NOMO-1 (cell line): ENCODE measurements around the gene ETV2.
"Not testable (repeated sequence)": the region's sequence is repeated elsewhere in the genome, so short reads cannot be mapped to it uniquely, and the experiment has no call there.

Experiments
- DNase-seq, 2 experiments: peaks; one replicate each; lab custom pipeline; 2025; ENCODE audit not compliant: unreplicated experiment in 2 of 2; lab: John Stamatoyannopoulos, UW

The ETV2 gene

GRCh38 chr19:35654828-35655227 lies 13.3 kb downstream of the ETV2 start:
- not testable (repeated sequence) for DNase-seq

DNA sequence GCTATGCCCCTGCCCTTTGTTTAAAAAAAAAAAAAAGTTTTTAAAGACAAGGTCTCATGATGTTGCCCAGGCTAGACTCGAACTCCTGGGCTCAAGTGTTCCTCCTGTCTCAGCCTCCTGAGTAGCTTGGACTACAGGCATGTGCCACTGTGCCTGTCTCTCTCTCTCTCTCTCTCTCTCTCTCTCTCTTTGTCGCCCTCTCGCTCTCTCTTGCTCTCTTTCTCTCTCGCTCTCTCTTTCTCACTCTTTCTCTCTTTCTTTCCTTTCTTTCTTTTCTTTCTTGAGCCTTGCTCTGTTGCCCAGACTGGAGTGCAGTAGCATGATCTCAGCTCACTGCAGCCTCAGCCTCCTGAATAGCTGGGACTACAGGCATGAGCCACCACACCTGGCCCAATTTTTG lies 14.1 kb downstream of the ETV2 start:
- no peak for DNase-seq

DNA sequence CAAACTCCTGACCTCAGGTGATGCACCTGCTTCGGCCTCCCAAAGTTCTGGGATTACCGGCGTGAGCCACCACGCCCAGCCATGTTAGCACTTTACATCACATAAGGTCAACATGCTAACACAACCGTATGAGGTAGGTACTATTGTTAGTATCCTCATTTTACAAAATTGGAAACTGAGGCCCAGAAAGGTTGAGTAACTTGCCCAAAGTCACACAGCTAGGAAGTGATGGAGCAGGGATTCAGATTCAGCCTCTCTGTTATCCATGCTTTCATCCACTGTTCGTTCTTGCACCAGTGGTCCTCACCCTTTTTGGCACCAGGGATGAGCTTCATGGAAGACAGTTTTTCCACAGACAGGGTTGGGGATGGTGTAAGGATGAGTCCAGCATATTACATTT lies 15.2 kb downstream of the ETV2 start:
- no peak for DNase-seq

GRCh38 chr19:35657904-35658700 lies 16.6 kb downstream of the ETV2 start:
- DNase-seq = no peak

DNA sequence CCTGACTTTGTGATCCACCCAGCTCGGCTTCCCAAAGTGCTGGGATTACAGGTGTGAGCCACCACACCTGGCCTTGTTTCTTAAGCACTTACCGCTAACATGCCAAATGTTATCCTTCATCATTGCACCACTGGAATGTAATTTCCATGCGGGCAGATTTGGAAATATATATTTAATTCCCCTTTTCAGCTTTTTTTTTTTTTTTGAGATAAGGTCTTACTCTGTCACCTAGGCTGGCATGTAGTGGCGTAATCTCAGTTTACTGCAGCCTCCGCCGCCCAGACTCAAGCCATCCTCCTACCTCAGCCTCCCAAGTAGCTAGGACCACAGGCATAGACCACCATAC lies 20.4 kb downstream of the ETV2 start:
- DNase-seq = no peak

DNA sequence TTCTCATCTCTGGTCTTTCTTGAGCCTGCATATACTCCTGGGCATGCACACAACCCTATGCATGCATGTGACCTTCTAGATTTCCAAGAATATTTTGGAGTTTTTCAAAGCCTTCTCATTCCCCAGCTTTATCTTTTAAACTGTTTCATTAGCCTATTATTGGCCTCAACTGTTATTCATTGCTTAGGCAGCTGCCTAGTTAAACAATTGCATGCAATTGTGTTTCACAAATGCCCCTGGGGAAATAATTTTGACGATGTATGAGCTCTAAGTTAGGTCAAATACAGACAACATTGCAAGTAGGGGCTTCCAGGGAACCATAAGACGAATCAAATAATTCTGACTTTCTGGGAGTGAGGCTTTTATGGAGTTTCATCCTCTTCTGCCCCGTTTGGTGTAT lies 22.4 kb downstream of the ETV2 start:
- no peak for DNase-seq

GRCh38 chr19:35665157-35665556 lies 23.6 kb downstream of the ETV2 start:
- no peak for DNase-seq

DNA sequence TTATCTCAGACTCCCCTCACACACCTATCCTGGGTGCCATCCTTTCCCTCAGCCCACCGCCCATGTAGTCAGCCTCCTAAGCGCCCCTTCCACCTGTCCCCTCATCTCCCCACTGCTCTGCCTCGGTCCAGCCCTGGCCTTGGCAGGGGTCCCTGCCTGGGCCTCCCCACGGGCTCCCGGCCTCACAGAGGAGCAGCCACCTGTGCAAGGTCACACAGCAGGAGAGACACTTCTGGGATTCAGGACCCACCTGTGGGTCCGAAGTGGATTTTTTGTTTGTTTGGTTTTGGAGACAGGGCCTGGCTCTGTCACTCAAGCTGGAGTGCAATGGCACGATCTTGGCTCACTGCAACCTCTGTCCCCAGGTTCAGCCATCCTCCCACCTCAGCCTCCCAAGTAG lies 24.1 kb downstream of the ETV2 start:
- DNase-seq = no peak

DNA sequence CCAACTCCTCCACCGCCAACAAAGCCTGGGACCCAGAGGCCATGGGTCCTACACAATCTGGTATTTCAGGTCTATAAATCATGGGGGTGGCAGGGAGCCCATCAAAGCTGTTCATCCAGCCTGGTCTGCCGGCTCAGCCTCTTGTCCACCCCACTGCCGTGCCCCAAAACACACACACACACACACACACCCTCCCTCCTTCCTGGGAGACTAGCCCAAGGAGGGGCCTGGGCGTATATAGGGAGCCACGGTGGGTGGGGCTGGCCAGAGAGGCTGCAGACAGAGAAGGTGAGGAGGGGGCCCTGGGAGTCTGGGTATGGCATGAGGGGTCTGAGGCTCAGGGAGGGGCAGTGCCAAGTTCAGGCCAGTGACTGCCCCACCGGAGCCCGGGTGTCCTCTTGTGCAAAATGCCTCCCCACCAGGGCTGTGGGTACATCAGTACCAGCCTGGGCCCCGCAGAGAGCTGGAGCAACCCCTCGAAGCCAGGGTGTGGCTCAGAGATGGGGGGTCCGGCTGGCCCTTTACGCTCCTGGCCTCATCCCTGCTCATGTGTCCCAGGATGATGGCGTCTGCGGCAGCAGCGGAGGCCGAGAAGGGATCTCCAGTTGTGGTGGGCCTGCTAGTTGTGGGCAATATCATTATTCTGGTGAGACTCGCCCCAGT lies 24.8 kb downstream of the ETV2 start, which contains the start of gene UPK1A:
TSS of gene UPK1A (plus strand) at position 267 of the 663 bp plus-strand sequence. CDS start at position 563, 296 bp downstream.
- no peak for DNase-seq

GRCh38 chr19:35669566-35669965 lies 28.0 kb downstream of the ETV2 start:
- no peak for DNase-seq

- no peak for DNase-seq
Observed at GRCh38 chr19:35669974-35670373, 28.4 kb downstream of the ETV2 start.

DNA sequence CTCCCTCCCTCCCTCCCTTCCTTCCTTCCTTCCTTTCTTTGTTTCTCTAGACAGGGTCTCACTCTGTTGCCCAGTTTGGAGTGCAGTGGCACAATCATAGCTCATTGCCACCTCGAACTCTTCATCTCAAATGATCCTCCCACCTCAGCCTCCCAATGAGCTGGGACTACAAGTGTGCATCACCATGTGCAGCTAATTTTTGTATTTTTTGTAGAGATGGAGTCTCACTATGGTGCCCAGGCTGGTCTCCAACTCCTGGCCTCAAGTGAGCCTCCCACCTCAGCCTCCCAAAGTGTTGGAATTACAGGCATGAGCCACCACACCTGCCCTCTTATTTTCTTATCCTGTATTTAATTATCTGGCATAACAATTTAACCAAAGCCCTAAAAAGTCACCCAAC lies 29.1 kb downstream of the ETV2 start:
- no peak for DNase-seq

- no peak for DNase-seq
Observed at GRCh38 chr19:35671818-35672217, 30.3 kb downstream of the ETV2 start.

DNA sequence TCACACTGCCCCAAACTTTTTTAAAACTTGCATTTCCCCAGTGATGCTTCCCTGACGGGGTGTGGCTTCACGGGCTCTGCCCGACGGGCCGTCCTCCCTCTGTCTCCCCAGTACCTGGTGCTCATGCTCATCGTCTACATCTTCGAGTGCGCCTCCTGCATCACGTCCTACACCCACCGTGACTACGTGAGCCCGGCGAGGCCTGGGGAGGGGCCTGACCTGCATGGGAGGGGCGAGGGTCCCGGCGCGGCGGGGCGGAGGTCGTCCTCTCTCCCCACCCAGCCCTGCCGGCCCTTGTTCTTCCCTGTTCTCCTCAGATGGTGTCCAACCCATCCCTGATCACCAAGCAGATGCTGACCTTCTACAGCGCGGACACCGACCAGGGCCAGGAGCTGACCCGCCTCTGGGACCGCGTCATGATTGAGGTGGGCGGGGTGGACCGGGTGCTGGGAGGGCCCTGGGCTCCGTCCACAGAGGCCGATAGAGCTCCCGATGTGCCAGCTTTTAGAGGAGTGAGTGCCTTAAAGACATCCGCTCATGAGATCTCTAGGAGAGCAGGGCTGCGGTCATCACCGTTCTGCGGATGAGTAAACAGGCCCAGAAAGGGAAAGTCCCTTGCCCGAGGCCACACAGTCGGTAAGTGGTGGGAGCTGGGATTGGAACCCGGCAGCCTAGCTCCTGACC lies 31.7 kb downstream of the ETV2 start:
- DNase-seq = no peak

- no peak for DNase-seq
Observed at GRCh38 chr19:35675589-35676140, 34.1 kb downstream of the ETV2 start.

GRCh38 chr19:35689836-35690235 lies 48.3 kb downstream of the ETV2 start:
- DNase-seq = no peak

GRCh38 chr19:35691106-35691505 lies 49.6 kb downstream of the ETV2 start:
- DNase-seq = not testable (repeated sequence)

GRCh38 chr19:35692010-35692409 lies 50.5 kb downstream of the ETV2 start:
- DNase-seq = no peak

GRCh38 chr19:35693422-35693821 lies 51.9 kb downstream of the ETV2 start:
- DNase-seq = no peak

GRCh38 chr19:35693835-35694599 lies 52.5 kb downstream of the ETV2 start:
- DNase-seq = peak; percentile 58 to 81
